Measurements from ENCODE around the gene PPP2R1B.
"Not testable (repeated sequence)": the region's sequence is repeated elsewhere in the genome, so short reads cannot be mapped to it uniquely, and the experiment has no call there.

PPP2R1B gene

GRCh38 chr11:111718436-111718835 is 47.8 kb downstream of the PPP2R1B start:
- H3K36me3 ChIP-seq (ENCODE audit: control insufficient read depth, low read length) = peaks cover 75% of the 10 kb centered on the region
- H3F3A ChIP-seq (ENCODE audit: control insufficient read depth, insufficient read depth) = peaks cover 9% of the 10 kb centered on the region
- TF ChIP-seq EZH2phosphoT487 (IDR thresholded peaks at IDR 0.05; ENCODE audit: borderline replicate concordance, low read length) = no peak
- TF ChIP-seq, protein P1, sequence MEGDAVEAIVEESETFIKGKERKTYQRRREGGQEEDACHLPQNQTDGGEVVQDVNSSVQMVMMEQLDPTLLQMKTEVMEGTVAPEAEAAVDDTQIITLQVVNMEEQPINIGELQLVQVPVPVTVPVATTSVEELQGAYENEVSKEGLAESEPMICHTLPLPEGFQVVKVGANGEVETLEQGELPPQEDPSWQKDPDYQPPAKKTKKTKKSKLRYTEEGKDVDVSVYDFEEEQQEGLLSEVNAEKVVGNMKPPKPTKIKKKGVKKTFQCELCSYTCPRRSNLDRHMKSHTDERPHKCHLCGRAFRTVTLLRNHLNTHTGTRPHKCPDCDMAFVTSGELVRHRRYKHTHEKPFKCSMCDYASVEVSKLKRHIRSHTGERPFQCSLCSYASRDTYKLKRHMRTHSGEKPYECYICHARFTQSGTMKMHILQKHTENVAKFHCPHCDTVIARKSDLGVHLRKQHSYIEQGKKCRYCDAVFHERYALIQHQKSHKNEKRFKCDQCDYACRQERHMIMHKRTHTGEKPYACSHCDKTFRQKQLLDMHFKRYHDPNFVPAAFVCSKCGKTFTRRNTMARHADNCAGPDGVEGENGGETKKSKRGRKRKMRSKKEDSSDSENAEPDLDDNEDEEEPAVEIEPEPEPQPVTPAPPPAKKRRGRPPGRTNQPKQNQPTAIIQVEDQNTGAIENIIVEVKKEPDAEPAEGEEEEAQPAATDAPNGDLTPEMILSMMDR (IDR thresholded peaks at IDR 0.05; ENCODE audit: low read depth, low read length, poor library complexity, severe bottlenecking) = no peak
- H4K20me1 ChIP-seq (ENCODE audit: control insufficient read depth, insufficient read depth, low read depth, low read length) = no peaks in the 10 kb centered on the region
- H3K4me2 ChIP-seq (ENCODE audit: low read length) = no peak overlapping the region
- no peak overlapping the region for H3K4me3 ChIP-seq (ENCODE audit: low read length)
- no peaks in the 10 kb centered on the region for H3K27me3 ChIP-seq (ENCODE audit: control insufficient read depth, low read length)
- H3K9me3 ChIP-seq (ENCODE audit: control insufficient read depth, insufficient read depth, low read length) = no peaks in the 10 kb centered on the region
- peaks cover 48% of the 10 kb centered on the region for H3K4me1 ChIP-seq (ENCODE audit: control insufficient read depth, low read length)
- no peak overlapping the region for H3K27ac ChIP-seq (ENCODE audit: low read depth, low read length)
- H3K9me2 ChIP-seq (replicated peaks; ENCODE audit: control insufficient read depth, low read length) = no peaks in the 10 kb centered on the region
- no peaks in the 10 kb centered on the region for H3K79me2 ChIP-seq (ENCODE audit: control insufficient read depth, low read length)

DNA sequence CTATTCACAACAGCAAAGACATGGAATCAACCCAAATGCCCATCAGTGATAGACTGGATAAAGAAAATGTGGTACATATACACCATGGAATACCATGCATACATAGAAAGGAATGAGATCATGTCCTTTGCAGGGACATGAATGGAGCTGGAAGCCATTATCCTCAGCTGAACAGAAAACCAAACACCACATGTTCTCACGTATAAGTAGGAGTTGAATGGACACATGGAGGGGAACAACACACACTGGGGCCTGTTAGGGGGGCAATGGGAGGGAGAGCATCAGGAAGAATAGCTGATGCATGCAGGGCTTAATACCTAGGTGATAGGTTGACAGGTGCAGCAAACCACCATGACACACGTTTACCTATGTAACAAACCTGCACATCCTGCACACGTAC is 48.5 kb downstream of the PPP2R1B start:
- not testable (repeated sequence) for H4K20me1 ChIP-seq (ENCODE audit: control insufficient read depth, insufficient read depth, low read depth, low read length); H3K27me3 ChIP-seq (ENCODE audit: control insufficient read depth, low read length); H3K9me3 ChIP-seq (ENCODE audit: control insufficient read depth, insufficient read depth, low read length); H3K79me2 ChIP-seq (ENCODE audit: control insufficient read depth, low read length); H3K27ac ChIP-seq (ENCODE audit: low read depth, low read length); H3F3A ChIP-seq (ENCODE audit: control insufficient read depth, insufficient read depth); H3K9me2 ChIP-seq (replicated peaks; ENCODE audit: control insufficient read depth, low read length); H3K4me3 ChIP-seq (ENCODE audit: low read length)
- Histone ChIP-seq H3K36me3 (ENCODE audit: control insufficient read depth, low read length) (peaks cover 72% of the 10 kb centered on the region), H3K4me1 (ENCODE audit: control insufficient read depth, low read length) (peaks cover 48% of the 10 kb centered on the region), H3K4me2 (ENCODE audit: low read length) (peak overlapping the region; percentile 30; the same call in 1 of the 2 replicates)

- Histone ChIP-seq H3K4me3 (ENCODE audit: low read length) (peak overlapping the region; percentile 56), H3K9me2 (replicated peaks; ENCODE audit: control insufficient read depth, low read length) (no peaks in the 10 kb centered on the region), H3K27ac (ENCODE audit: low read depth, low read length) (peak overlapping the region; percentile 79), H3K27me3 (ENCODE audit: control insufficient read depth, low read length) (no peaks in the 10 kb centered on the region), H3K4me1 (ENCODE audit: control insufficient read depth, low read length) (peaks cover 48% of the 10 kb centered on the region), H3K9me3 (ENCODE audit: control insufficient read depth, insufficient read depth, low read length) (no peaks in the 10 kb centered on the region), H3K79me2 (ENCODE audit: control insufficient read depth, low read length) (no peaks in the 10 kb centered on the region), H3K4me2 (ENCODE audit: low read length) (peak overlapping the region; percentile 72), H3K36me3 (ENCODE audit: control insufficient read depth, low read length) (peaks cover 58% of the 10 kb centered on the region), H4K20me1 (ENCODE audit: control insufficient read depth, insufficient read depth, low read depth, low read length) (no peaks in the 10 kb centered on the region), H3F3A (ENCODE audit: control insufficient read depth, insufficient read depth) (peaks cover 9% of the 10 kb centered on the region)
- TF ChIP-seq, protein P1 (IDR thresholded peaks at IDR 0.05; ENCODE audit: low read depth, low read length, poor library complexity, severe bottlenecking) = no peak
- no peak for TF ChIP-seq EZH2phosphoT487 (IDR thresholded peaks at IDR 0.05; ENCODE audit: borderline replicate concordance, low read length)
Observed at GRCh38 chr11:111715142-111715816, 50.9 kb downstream of the PPP2R1B start.

GRCh38 chr11:111714522-111714921 is 51.7 kb downstream of the PPP2R1B start:
- H3K4me3 ChIP-seq (ENCODE audit: low read length) = peak overlapping the region; percentile 56
- peaks cover 51% of the 10 kb centered on the region for H3K36me3 ChIP-seq (ENCODE audit: control insufficient read depth, low read length)
- no peaks in the 10 kb centered on the region for H4K20me1 ChIP-seq (ENCODE audit: control insufficient read depth, insufficient read depth, low read depth, low read length)
- H3K4me2 ChIP-seq (ENCODE audit: low read length) = peak overlapping the region; percentile 72
- H3F3A ChIP-seq (ENCODE audit: control insufficient read depth, insufficient read depth) = peaks cover 9% of the 10 kb centered on the region
- no peaks in the 10 kb centered on the region for H3K27me3 ChIP-seq (ENCODE audit: control insufficient read depth, low read length)
- TF ChIP-seq, protein P1 (IDR thresholded peaks at IDR 0.05; ENCODE audit: low read depth, low read length, poor library complexity, severe bottlenecking) = no peak
- no peak for TF ChIP-seq EZH2phosphoT487 (IDR thresholded peaks at IDR 0.05; ENCODE audit: borderline replicate concordance, low read length)
- no peaks in the 10 kb centered on the region for H3K9me3 ChIP-seq (ENCODE audit: control insufficient read depth, insufficient read depth, low read length)
- no peaks in the 10 kb centered on the region for H3K9me2 ChIP-seq (replicated peaks; ENCODE audit: control insufficient read depth, low read length)
- H3K27ac ChIP-seq (ENCODE audit: low read depth, low read length) = peak overlapping the region; percentile 79
- no peaks in the 10 kb centered on the region for H3K79me2 ChIP-seq (ENCODE audit: control insufficient read depth, low read length)
- peaks cover 48% of the 10 kb centered on the region for H3K4me1 ChIP-seq (ENCODE audit: control insufficient read depth, low read length)
